Effector memory CD4-positive, alpha-beta T cell (primary cell): Measurements from ENCODE around the gene ACTA2.
A peak's percentile ranks its signal among the peaks of the same experiment; 100 is the strongest.
"Not testable (repeated sequence)": the region's sequence is repeated elsewhere in the genome, so short reads cannot be mapped to it uniquely, and the experiment has no call there.

Experiments
- DNase-seq, 3 donors: peaks; one replicate each; pipeline ENCODE4 v3.0.0-alpha.2; 2020
- H3K27ac ChIP-seq: 2 replicates; pipeline ENCODE4 v1.7.0; 2013; ENCODE audit warnings: mild to moderate bottlenecking, low read length, moderate library complexity; ENCODE audit not compliant: insufficient read depth, poor library complexity, severe bottlenecking
- H3K27me3 ChIP-seq: replicated peaks from 2 replicates; pipeline ENCODE4 v1.7.0; 2013; ENCODE audit warnings: mild to moderate bottlenecking, low read length; ENCODE audit not compliant: insufficient read depth, control insufficient read depth, poor library complexity, severe bottlenecking
- H3K36me3 ChIP-seq: 2 replicates; pipeline ENCODE4 v1.7.0; 2013; ENCODE audit warnings: mild to moderate bottlenecking, low read length, moderate library complexity; ENCODE audit not compliant: control insufficient read depth, insufficient read depth
- H3K4me1 ChIP-seq: 2 replicates; pipeline ENCODE4 v1.7.0; 2013; ENCODE audit warnings: low read length, mild to moderate bottlenecking; ENCODE audit not compliant: control insufficient read depth, insufficient read depth, poor library complexity, severe bottlenecking
- H3K4me3 ChIP-seq: 2 replicates; pipeline ENCODE4 v1.7.0; 2013; ENCODE audit warnings: low read length, low read depth, mild to moderate bottlenecking; ENCODE audit not compliant: insufficient read depth, poor library complexity, severe bottlenecking
- H3K9me3 ChIP-seq: 2 replicates; pipeline ENCODE4 v1.7.0; 2013; ENCODE audit warnings: mild to moderate bottlenecking, low read length, moderate library complexity; ENCODE audit not compliant: control insufficient read depth

Gene ACTA2

GRCh38 chr10:88941026-88941425, 11.5 kb downstream of the ACTA2 start:
- no peak for DNase-seq
- no peaks in the 10 kb centered on the region for H3K27me3 ChIP-seq
- no peaks in the 10 kb centered on the region for H3K9me3 ChIP-seq
- H3K27ac ChIP-seq = no peak overlapping the region
- no peaks in the 10 kb centered on the region for H3K36me3 ChIP-seq
- no peak overlapping the region for H3K4me3 ChIP-seq
- no peaks in the 10 kb centered on the region for H3K4me1 ChIP-seq

- no peaks in the 10 kb centered on the region for H3K9me3 ChIP-seq
- no peak for DNase-seq
- H3K27me3 ChIP-seq = no peaks in the 10 kb centered on the region
- H3K4me1 ChIP-seq = peaks cover 9% of the 10 kb centered on the region
- H3K4me3 ChIP-seq = no peak overlapping the region
- H3K27ac ChIP-seq = no peak overlapping the region
- no peaks in the 10 kb centered on the region for H3K36me3 ChIP-seq
Measured at GRCh38 chr10:88938938-88939337, 13.6 kb downstream of the ACTA2 start.

- H3K4me3 ChIP-seq = no peak overlapping the region
- DNase-seq = no peak
- H3K4me1 ChIP-seq = peaks cover 9% of the 10 kb centered on the region
- no peak overlapping the region for H3K27ac ChIP-seq
- H3K36me3 ChIP-seq = no peaks in the 10 kb centered on the region
- no peaks in the 10 kb centered on the region for H3K27me3 ChIP-seq
- no peaks in the 10 kb centered on the region for H3K9me3 ChIP-seq
Measured at GRCh38 chr10:88938039-88938438, 14.5 kb downstream of the ACTA2 start.

GRCh38 chr10:88936656-88937055, 15.9 kb downstream of the ACTA2 start:
- H3K27me3 ChIP-seq = no peaks in the 10 kb centered on the region
- H3K27ac ChIP-seq = no peak overlapping the region
- peaks cover 9% of the 10 kb centered on the region for H3K4me1 ChIP-seq
- no peaks in the 10 kb centered on the region for H3K36me3 ChIP-seq
- no peaks in the 10 kb centered on the region for H3K9me3 ChIP-seq
- DNase-seq = no peak
- H3K4me3 ChIP-seq = no peak overlapping the region

GRCh38 chr10:88934900-88935672, 17.5 kb downstream of the ACTA2 start:
- H3K4me3 ChIP-seq = no peak overlapping the region
- DNase-seq = peak; percentile 34 to 55 (median 50)
- no peak overlapping the region for H3K27ac ChIP-seq
- H3K9me3 ChIP-seq = no peaks in the 10 kb centered on the region
- no peaks in the 10 kb centered on the region for H3K36me3 ChIP-seq
- H3K4me1 ChIP-seq = peaks cover 9% of the 10 kb centered on the region
- H3K27me3 ChIP-seq = no peaks in the 10 kb centered on the region

GRCh38 chr10:88933564-88933963, 19.0 kb downstream of the ACTA2 start:
- no peak overlapping the region for H3K27ac ChIP-seq
- peaks cover 9% of the 10 kb centered on the region for H3K4me1 ChIP-seq
- H3K36me3 ChIP-seq = no peaks in the 10 kb centered on the region
- no peak for DNase-seq
- no peaks in the 10 kb centered on the region for H3K9me3 ChIP-seq
- H3K4me3 ChIP-seq = no peak overlapping the region
- H3K27me3 ChIP-seq = no peaks in the 10 kb centered on the region

- no peak overlapping the region for H3K4me3 ChIP-seq
- H3K27me3 ChIP-seq = no peaks in the 10 kb centered on the region
- peaks cover 2% of the 10 kb centered on the region for H3K36me3 ChIP-seq
- H3K27ac ChIP-seq = no peak overlapping the region
- peak in 1 of 3 donors; percentile 14 for DNase-seq
- H3K4me1 ChIP-seq = peaks cover 9% of the 10 kb centered on the region
- no peaks in the 10 kb centered on the region for H3K9me3 ChIP-seq
Measured at GRCh38 chr10:88932539-88933256, 19.9 kb downstream of the ACTA2 start.

GRCh38 chr10:88932029-88932428, 20.5 kb downstream of the ACTA2 start:
- H3K27ac ChIP-seq = not testable (repeated sequence)

GRCh38 chr10:88931548-88931947, 21.0 kb downstream of the ACTA2 start:
- no peaks in the 10 kb centered on the region for H3K27me3 ChIP-seq
- no peak overlapping the region for H3K27ac ChIP-seq
- no peak overlapping the region for H3K4me3 ChIP-seq
- no peaks in the 10 kb centered on the region for H3K9me3 ChIP-seq
- peaks cover 9% of the 10 kb centered on the region for H3K4me1 ChIP-seq
- peaks cover 13% of the 10 kb centered on the region for H3K36me3 ChIP-seq
- no peak for DNase-seq

More at GRCh38 chr10:88932029-88932428, 20.5 kb downstream of the ACTA2 start:
- H3K27me3 ChIP-seq, H3K9me3 ChIP-seq, H3K4me1 ChIP-seq, H3K36me3 ChIP-seq, H3K4me3 ChIP-seq, DNase-seq: not testable (repeated sequence)

- no peaks in the 10 kb centered on the region for H3K27me3 ChIP-seq
- peaks cover 23% of the 10 kb centered on the region for H3K36me3 ChIP-seq
- H3K27ac ChIP-seq = no peak overlapping the region
- no peak overlapping the region for H3K4me3 ChIP-seq
- no peaks in the 10 kb centered on the region for H3K4me1 ChIP-seq
- no peak for DNase-seq
- H3K9me3 ChIP-seq = no peaks in the 10 kb centered on the region
Measured at GRCh38 chr10:88928254-88928653, 24.3 kb downstream of the ACTA2 start.
